Endothelial cell of umbilical vein (primary cell): ENCODE measurements around the gene RANBP3. TPM values are rescaled to one million over a fixed set of nuclear protein-coding genes. Genes with fewer than 3 reads are reported as not detected.
"Not testable (repeated sequence)": the region's sequence is repeated elsewhere in the genome, so short reads cannot be mapped to it uniquely, and the experiment has no call there.

Experiments used
- BruUV-seq: library from RNA; stranded (reverse); fragments of 400-500 nt; replicated peaks from 2 replicates; lab custom pipeline; 2021; lab: Mats Ljungman, UMichigan
- CTCF ChIA-PET: fragments of 300-600, 350-600 bp; sonication (Branson Sonifier 250); formaldehyde crosslinking; loops from one replicate; lab custom pipeline; 2021; ENCODE audit warnings: antibody characterized with exemption, inconsistent platforms; lab: Charles Lee
- POLR2A ChIA-PET: fragments of 300-600, 350-600 bp; sonication (Branson Sonifier 250); formaldehyde crosslinking; loops from one replicate; lab custom pipeline; 2021; ENCODE audit warnings: antibody characterized with exemption, inconsistent platforms; lab: Charles Lee
- DNase-seq: peaks from one replicate; pipeline ENCODE4 v3.0.0-alpha.2; 2011; ENCODE audit warnings: low read depth, low spot score
- FAIRE-seq: peaks from 2 replicates; lab custom pipeline; 2011; peaks lifted over from hg19 to GRCh38; lab: Jason Lieb, UNC
- H2AFZ ChIP-seq: 2 replicates; pipeline ENCODE4 v1.6.0; 2012; ENCODE audit warnings: low read depth, low read length, control low read depth, inconsistent platforms
- H3K27ac ChIP-seq: 2 replicates; pipeline ENCODE4 v1.5.1; 2011; ENCODE audit warnings: low read depth, mild to moderate bottlenecking, control low read depth, low read length, moderate library complexity; ENCODE audit not compliant: insufficient read depth
- H3K27me3 ChIP-seq, 2 experiments: 2 replicates each; pipeline versions ENCODE4 v1.6.0 to v1.6.1; 2011; ENCODE audit warnings: low read length in 2 of 2, mixed read lengths in 1 of 2; ENCODE audit not compliant: control insufficient read depth in 2 of 2, insufficient read depth in 2 of 2
- H3K36me3 ChIP-seq, 2 experiments: 2 replicates in 1 of 2; 3 replicates in 1 of 2; pipeline ENCODE4 v1.5.1; 2011; ENCODE audit warnings: low read length in 2 of 2, mild to moderate bottlenecking in 1 of 2, moderate library complexity in 1 of 2; ENCODE audit not compliant: control insufficient read depth in 2 of 2, insufficient read depth in 2 of 2; ENCODE audit errors: extremely low read depth in 1 of 2
- H3K4me1 ChIP-seq: 3 replicates; pipeline ENCODE4 v1.5.1; 2011; ENCODE audit warnings: mild to moderate bottlenecking, low read length; ENCODE audit not compliant: control insufficient read depth, insufficient read depth; ENCODE audit errors: extremely low read depth
- H3K4me2 ChIP-seq: 2 replicates; pipeline ENCODE4 v1.6.1; 2011; ENCODE audit warnings: low read length, control low read depth, mixed read lengths; ENCODE audit not compliant: insufficient read depth
- H3K4me3 ChIP-seq, 3 experiments: fragments of 200-600 bp in 1 of 3; sonication (generic), shearing (Covaris generic) in 1 of 3; replicated peaks in 1 of 3; 2 replicates each; pipeline ENCODE4 v1.5.1; 2011 to 2016; ENCODE audit warnings: control low read depth in 3 of 3, low read length in 3 of 3, mild to moderate bottlenecking in 2 of 3, inconsistent platforms in 1 of 3, low read depth in 1 of 3, moderate library complexity in 1 of 3; ENCODE audit not compliant: insufficient read depth in 1 of 3
- H3K79me2 ChIP-seq: 2 replicates; pipeline ENCODE4 v1.6.0; 2012; ENCODE audit warnings: low read length, inconsistent platforms; ENCODE audit not compliant: control insufficient read depth, insufficient read depth
- H3K9ac ChIP-seq: replicated peaks from 2 replicates; pipeline ENCODE3; 2011; ENCODE audit warnings: low read length, control low read depth; ENCODE audit not compliant: insufficient read depth; ENCODE audit errors: extremely low read depth
- H3K9me1 ChIP-seq: replicated peaks from 3 replicates; pipeline ENCODE4 v1.6.0; 2011; ENCODE audit warnings: mild to moderate bottlenecking, low read length; ENCODE audit not compliant: control insufficient read depth, insufficient read depth; ENCODE audit errors: extremely low read depth
- H3K9me3 ChIP-seq: replicated peaks from 2 replicates; pipeline ENCODE4 v1.5.1; 2012; ENCODE audit warnings: low read length, inconsistent platforms; ENCODE audit not compliant: control insufficient read depth, insufficient read depth
- H4K20me1 ChIP-seq: replicated peaks from 2 replicates; pipeline ENCODE3; 2011; ENCODE audit warnings: mild to moderate bottlenecking, low read length; ENCODE audit not compliant: control insufficient read depth, insufficient read depth; ENCODE audit errors: extremely low read depth
- GATA2 ChIP-seq: IDR thresholded peaks from 2 replicates; pipeline ENCODE4 v1.7.0; 2011; ENCODE audit warnings: low read depth, mild to moderate bottlenecking, moderate library complexity, mixed read lengths, low read length; ENCODE audit not compliant: insufficient read length, insufficient read depth
- MAX ChIP-seq: IDR thresholded peaks from 2 replicates; pipeline ENCODE4 v1.6.1; 2011; ENCODE audit not compliant: insufficient read depth, insufficient read length
- dilution Hi-C: fragments of 300-500 bp; cut with MboI; formaldehyde crosslinking; loops from one replicate; pipeline ENCODE4 v1.15.0; 2019; ENCODE audit warnings: low sequenced_read_pairs; ENCODE audit not compliant: extremely low pct_ligation_motif_present
- intact Hi-C: fragments of 100-400 bp; cut with micrococcal nuclease; formaldehyde crosslinking; loops from one replicate; pipeline ENCODE4 v1.10.0; 2022
- polyA plus RNA-seq, 4 experiments: library from polyadenylated mRNA; depleted of rRNA in 3 of 4; stranded (reverse) in 3 of 4; unstranded in 1 of 4; fragments of >200 nt; gene quantifications; 2 replicates each; pipeline versions ENCODE4 v1.2.1 to v1.2.3, GENCODE V29; 2011 to 2012; ENCODE audit warnings: missing spikeins in 1 of 4
- total RNA-seq: library from RNA; stranded (reverse); gene quantifications from 2 replicates; pipeline ENCODE4 v1.2.3, GENCODE V29; 2021

Gene RANBP3
- total and polyA plus RNA-seq, 2 donors (not counting 3 experiments of a cell fraction or from before 2014, with no cell fraction given) = 72.3 to 85.3 TPM

- Histone ChIP-seq H3K9me3 (no peaks in the 10 kb centered on the region), H3K79me2 (peaks cover 96% of the 10 kb centered on the region), H3K4me3 (no peak overlapping the region), H3K9me1 (no peaks in the 10 kb centered on the region), H4K20me1 (no peaks in the 10 kb centered on the region), H3K4me2 (peak overlapping the region; percentile 14), H3K36me3 (peaks cover 0 to 6% of the 10 kb centered on the region in 2 experiments), H2AFZ (no peak overlapping the region), H3K27ac (peak overlapping the region; percentile 42), H3K27me3 (no peaks in the 10 kb centered on the region), H3K4me1 (peaks cover 15% of the 10 kb centered on the region), H3K9ac (no peak overlapping the region)
- intact Hi-C loops (loop anchor here (5.0 kb wide), 1 partner anchor 60 kb away; the partner anchor contains the start of genes NDUFA11 and VMAC), dilution Hi-C loops (no loop called here)
- FAIRE-seq (peak; percentile 97), DNase-seq (peak; percentile 93)
- POLR2A ChIA-PET = no interaction called here
- CTCF ChIA-PET = interaction anchor here (0.8 to 3.0 kb wide), 4 partner anchors 26 to 158 kb away, joined by 3 to 15 read pairs (median 6); no protein-coding TSS in a partner anchor
- BruUV-seq = no TSS peak
- no peak for TF ChIP-seq GATA2
- TF ChIP-seq MAX = peak; percentile 1
Observed at GRCh38 chr19:5961969-5962945, 15.7 kb downstream of the RANBP3 start.

GRCh38 chr19:5961641-5961968 lies 16.3 kb downstream of the RANBP3 start:
- H3K4me2 ChIP-seq = peak overlapping the region; percentile 14
- DNase-seq, H2AFZ ChIP-seq, H3K4me3 ChIP-seq, H3K9me1 ChIP-seq, H3K9ac ChIP-seq, dilution Hi-C loops, H3K36me3 ChIP-seq, FAIRE-seq, BruUV-seq, H4K20me1 ChIP-seq, POLR2A ChIA-PET, H3K27me3 ChIP-seq, H3K9me3 ChIP-seq: not testable (repeated sequence)
- H3K79me2 ChIP-seq = peaks cover 96% of the 10 kb centered on the region
- H3K27ac ChIP-seq = peak overlapping the region; percentile 42
- CTCF ChIA-PET = interaction anchor here (0.8 to 3.0 kb wide), 2 partner anchors 27 to 61 kb away, joined by 5 to 15 read pairs; no protein-coding TSS in a partner anchor
- peaks cover 15% of the 10 kb centered on the region for H3K4me1 ChIP-seq
- intact Hi-C loops = loop anchor here (5.0 kb wide), 1 partner anchor 59 kb away; the partner anchor contains the start of genes NDUFA11 and VMAC
